Measurements from ENCODE around the gene CNTN4. TPM values are rescaled to one million over a fixed set of nuclear protein-coding genes. Genes with fewer than 3 reads are reported as not detected.
A peak's percentile ranks its signal among the peaks of the same experiment; 100 is the strongest.

CNTN4 gene
- total RNA-seq, 6 experiments from 2014 or later = 1.5 to 3.9 (median 1.7) TPM

GRCh38 chr3:2484162-2485026, 385.7 kb downstream of the CNTN4 start:
- DNase-seq (no peak), ATAC-seq (peak in 1 of 4 donors; percentile 40)
- Histone ChIP-seq H3K9me3 (no peaks in the 10 kb centered on the region), H3K4me3 (no peak overlapping the region), H3K36me3 (no peaks in the 10 kb centered on the region), H3K27ac (no peak overlapping the region), H3K4me1 (no peaks in the 10 kb centered on the region), H3K27me3 (no peaks in the 10 kb centered on the region)
- intact Hi-C loops (cut with DNase I) = no loop called here
- WGBS (ENCODE audit: insufficient coverage, low coverage, low lambda C conversion rate, missing lambda C conversion rate) = 75% methylated on average over 6 of the region's 21 CpGs
- no peak for TF ChIP-seq POLR2A (IDR thresholded peaks at IDR 0.05)
- TF ChIP-seq CTCF (IDR thresholded peaks at IDR 0.05) = no peak

GRCh38 chr3:2485027-2485375, 386.3 kb downstream of the CNTN4 start:
- Histone ChIP-seq H3K36me3 (no peaks in the 10 kb centered on the region), H3K27me3 (no peaks in the 10 kb centered on the region), H3K27ac (no peak overlapping the region), H3K4me3 (no peak overlapping the region), H3K4me1 (no peaks in the 10 kb centered on the region), H3K9me3 (no peaks in the 10 kb centered on the region)
- intact Hi-C loops (cut with DNase I) = no loop called here
- ATAC-seq = peak in 1 of 4 donors; percentile 14
- peak in 1 of 3 donors; percentile 47 for DNase-seq
- TF ChIP-seq POLR2A (IDR thresholded peaks at IDR 0.05) (no peak), CTCF (IDR thresholded peaks at IDR 0.05) (no peak)
- no CpG with 5 or more reads among the region's 21 CpGs for WGBS (ENCODE audit: insufficient coverage, low coverage, low lambda C conversion rate, missing lambda C conversion rate)

GRCh38 chr3:2495746-2496145, 397.1 kb downstream of the CNTN4 start:
- no peaks in the 10 kb centered on the region for H3K27me3 ChIP-seq
- intact Hi-C loops (cut with DNase I) = no loop called here
- H3K4me1 ChIP-seq = no peaks in the 10 kb centered on the region
- no peaks in the 10 kb centered on the region for H3K36me3 ChIP-seq
- TF ChIP-seq POLR2A (IDR thresholded peaks at IDR 0.05) (no peak), CTCF (IDR thresholded peaks at IDR 0.05) (no peak)
- no peak overlapping the region for H3K27ac ChIP-seq
- H3K4me3 ChIP-seq = no peak overlapping the region
- no peaks in the 10 kb centered on the region for H3K9me3 ChIP-seq
- no peak for ATAC-seq
- 34% methylated on average over 2 of the region's 2 CpGs for WGBS (ENCODE audit: insufficient coverage, low coverage, low lambda C conversion rate, missing lambda C conversion rate)
- DNase-seq = no peak

- Histone ChIP-seq H3K36me3 (no peaks in the 10 kb centered on the region), H3K27ac (no peak overlapping the region), H3K4me1 (no peaks in the 10 kb centered on the region), H3K9me3 (no peaks in the 10 kb centered on the region), H3K4me3 (no peak overlapping the region), H3K27me3 (no peaks in the 10 kb centered on the region)
- TF ChIP-seq CTCF (IDR thresholded peaks at IDR 0.05) (no peak), POLR2A (IDR thresholded peaks at IDR 0.05) (no peak)
- intact Hi-C loops (cut with DNase I) = no loop called here
- DNase-seq (no peak), ATAC-seq (no peak)
- WGBS (ENCODE audit: insufficient coverage, low coverage, low lambda C conversion rate, missing lambda C conversion rate) = 27% methylated on average over 2 of the region's 2 CpGs
Measured at GRCh38 chr3:2504912-2505311, 406.2 kb downstream of the CNTN4 start.

All from right lobe of liver (tissue), 6 donors.